GM19043 (cell line): ENCODE data around the gene ZNF460.

Experiments
- ATAC-seq: cut with Tn5 transposase; IDR thresholded peaks from one replicate; pipeline ENCODE4 v1.9.1; 2021; ENCODE audit warnings: low read depth; ENCODE audit not compliant: unreplicated experiment

Gene ZNF460

DNA sequence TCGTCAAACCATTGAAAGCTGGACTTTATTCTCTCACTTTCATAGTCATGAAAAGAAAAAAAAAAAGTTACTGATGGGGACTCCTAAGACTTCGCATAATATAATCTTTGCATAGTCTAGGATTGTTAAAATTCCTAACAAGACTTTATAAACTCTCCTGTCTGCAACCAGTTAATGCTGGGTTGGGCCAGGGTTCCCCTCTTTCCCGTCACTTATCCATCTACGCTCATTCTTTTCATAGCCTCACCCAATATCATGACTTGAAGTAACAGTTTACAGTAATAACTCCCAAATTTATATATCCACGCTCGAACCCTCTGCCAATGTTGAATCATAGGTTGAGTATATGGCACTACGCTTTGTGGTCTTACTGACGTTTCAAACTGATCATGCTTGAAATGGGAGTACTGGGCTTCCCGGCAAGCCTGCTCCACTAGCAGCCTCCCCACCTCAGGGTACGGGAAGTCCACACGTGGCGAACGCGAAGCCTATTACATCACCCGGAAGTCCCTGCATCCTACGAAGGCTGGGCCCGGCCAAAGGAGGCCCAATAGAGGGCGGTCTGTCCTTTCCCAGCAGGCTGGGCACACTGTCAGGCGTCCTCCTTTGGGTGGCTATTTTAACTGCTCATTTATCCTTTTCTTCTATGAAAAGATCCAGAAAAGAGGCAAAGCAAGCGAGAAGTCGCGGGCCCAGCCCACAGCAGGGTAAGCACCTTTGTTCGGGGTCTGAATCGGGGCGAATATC lies 694 bp upstream of the ZNF460 start:
- peak; percentile 65 for ATAC-seq

DNA sequence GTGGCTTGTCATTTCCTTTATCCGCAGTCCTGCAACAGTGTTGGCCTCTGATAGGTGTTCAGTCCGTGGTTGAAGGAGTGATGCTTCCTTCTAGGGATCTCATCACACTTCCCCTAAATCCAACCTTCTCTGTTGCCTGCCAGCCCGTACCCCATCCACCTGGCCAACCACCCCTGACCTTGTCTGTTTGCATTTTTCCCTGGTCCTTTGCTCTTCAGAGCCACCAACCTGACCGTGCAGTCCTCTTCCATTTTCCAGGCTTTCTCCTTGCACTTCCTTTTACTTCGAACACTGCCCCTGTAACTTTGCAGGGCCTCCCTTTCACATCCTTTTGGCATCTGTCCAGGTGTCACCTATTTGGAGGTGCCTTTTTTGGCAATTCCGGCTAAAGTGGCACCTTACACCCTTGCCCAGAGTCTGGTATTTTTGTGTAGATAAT lies 696 bp downstream of the ZNF460 start:
- ATAC-seq: no peak

DNA sequence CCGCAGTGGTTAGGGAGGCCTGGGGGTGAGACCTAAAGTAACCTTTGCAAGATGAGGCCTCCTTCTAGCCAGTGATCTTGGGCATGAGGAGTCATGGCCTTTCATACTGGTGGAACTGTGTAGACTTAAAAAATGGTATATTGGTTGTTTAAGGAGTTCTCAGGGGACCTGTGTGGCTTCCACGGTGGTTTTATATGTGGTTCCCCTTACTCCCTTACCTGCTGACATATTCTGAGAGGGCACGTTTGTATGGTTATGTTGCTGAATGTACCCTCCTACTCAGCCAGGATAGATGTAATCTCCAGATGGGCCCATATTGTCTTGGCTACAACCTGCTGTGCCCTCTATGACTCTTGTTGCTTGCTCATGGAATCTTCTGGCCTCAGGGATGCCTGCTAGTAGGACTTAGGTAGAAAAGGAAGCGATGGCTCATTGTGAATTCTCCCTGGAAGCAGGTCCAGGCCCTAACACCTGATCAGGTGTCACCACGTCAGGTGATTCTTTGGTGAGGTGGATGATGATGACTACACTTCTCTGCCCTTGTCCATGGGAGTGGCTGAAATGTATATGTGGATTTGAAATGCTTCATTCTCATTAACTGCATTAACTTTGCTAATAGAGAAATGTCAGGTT lies 1.8 kb downstream of the ZNF460 start:
- ATAC-seq: no peak

DNA sequence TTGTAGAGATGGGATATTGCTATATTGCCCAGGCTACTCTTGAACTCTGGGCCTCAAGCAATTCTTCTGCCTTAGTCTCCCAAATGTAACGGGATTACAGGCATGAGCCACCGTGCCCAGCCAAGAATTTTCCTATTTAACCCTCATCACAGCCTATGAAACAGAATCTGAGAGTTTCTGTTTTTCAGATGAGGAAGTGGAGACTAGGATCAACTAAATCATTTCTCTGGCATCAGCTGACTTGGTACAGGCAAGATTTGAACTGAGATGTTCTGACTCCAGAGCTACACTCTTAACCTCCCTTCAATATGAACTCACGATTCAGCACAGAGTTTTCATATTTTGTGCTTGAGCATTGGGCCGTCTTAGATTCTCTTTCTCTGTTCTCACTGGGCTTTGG lies 8.1 kb downstream of the ZNF460 start:
- no peak for ATAC-seq

DNA sequence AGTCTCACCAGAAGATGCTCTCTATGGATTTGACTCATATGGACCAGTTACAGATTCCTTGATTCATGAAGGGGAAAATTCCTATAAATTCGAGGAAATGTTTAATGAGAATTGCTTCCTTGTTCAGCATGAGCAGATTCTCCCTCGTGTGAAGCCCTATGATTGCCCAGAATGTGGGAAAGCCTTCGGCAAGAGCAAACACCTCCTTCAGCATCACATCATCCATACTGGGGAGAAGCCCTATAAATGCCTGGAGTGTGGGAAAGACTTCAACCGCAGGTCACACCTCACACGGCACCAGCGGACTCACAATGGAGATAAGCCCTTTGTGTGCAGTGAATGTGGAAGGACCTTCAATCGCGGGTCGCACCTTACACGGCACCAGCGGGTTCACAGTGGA lies 10.7 kb downstream of the ZNF460 start:
- no peak for ATAC-seq

DNA sequence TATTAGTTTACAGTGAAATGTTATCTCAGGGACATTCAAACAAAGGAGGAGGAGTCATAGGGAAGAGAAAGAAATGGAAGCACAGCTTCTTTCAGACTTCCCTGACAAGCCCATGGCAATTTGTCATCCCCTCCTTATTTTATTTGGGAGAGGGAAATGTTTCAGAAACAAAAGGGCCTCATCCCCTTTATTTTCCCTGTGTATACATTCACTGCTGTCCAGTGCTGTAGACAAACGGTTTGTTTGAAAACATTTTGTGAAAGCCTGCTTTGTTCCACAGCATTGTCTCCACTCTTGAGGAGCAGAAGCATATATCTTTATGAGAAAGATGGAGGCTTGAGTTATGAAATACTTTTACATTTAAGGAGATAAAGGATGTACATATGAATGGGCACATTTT lies 12.3 kb downstream of the ZNF460 start:
- ATAC-seq: no peak

DNA sequence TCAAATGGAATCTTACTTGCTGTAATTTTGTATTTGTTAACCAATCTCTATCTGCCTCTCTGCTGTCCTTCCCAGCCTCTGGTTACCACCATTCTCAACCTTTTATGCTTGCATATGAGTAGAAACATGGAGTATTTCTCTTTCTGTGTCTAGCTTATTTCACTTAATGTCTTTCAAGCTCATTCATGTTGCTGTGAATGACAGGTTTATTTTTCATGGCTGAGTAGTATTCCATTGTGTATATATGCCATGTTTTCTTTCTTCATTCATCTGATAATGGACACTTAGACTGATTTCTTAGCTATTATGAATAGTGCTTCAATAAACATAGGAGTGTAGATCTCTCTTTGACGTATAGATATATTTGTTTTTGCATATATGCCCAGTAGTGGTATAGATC lies 13.4 kb downstream of the ZNF460 start:
- no peak for ATAC-seq

DNA sequence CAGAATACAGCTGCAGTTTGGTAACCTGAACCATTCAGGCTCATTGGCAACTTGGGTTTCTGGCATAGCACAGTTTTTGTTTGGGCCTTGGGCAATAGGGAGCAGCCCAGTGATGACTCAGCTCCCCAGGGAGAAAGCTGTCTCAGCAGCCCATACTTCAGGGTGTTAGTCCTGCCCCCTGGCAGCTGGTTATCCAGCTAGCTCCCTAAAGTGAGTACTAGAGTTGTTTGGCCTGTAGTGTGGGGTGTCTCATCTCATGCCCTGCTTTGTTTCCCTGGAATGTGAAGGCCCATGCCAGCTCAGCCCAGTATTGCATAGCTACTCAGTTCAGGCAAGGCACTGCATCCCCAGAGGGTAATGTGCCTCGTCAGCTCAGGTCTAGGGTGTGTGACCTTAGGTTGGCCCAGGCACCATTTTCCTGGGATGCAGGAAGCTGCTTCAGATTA lies 21.8 kb downstream of the ZNF460 start:
- no peak for ATAC-seq

DNA sequence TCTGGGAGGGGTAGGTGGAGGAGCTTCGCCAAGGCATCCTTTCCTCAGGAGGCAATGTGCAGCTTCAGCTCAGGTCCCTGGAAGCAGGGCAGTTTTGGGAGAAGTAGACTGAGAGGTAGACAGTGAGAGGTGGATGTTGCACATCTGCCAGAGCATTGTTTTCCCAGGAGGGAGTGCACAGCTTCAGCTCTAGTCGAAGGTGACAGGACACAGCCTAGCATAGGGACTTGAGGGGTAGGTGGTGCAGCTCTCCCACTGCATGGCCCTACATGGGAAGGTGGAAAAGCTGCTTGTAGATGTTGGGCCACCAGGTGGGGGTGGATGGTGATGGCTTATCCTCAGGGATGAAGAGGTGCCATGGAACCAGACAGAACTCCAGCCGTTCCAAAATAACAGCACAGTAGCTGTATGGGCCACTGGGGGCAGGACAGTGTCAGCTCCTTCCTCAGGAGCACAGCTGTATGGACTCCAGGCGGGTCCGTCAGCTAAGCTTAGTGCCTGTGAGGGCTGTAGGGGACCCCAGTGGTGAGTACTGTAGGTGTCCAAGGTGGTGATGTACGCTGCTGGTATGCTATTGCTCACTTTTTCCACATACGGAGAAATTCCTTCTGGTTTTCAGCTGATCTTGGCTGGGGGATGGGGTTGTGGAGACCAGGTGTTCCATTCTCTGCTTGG lies 22.6 kb downstream of the ZNF460 start:
- no peak for ATAC-seq

DNA sequence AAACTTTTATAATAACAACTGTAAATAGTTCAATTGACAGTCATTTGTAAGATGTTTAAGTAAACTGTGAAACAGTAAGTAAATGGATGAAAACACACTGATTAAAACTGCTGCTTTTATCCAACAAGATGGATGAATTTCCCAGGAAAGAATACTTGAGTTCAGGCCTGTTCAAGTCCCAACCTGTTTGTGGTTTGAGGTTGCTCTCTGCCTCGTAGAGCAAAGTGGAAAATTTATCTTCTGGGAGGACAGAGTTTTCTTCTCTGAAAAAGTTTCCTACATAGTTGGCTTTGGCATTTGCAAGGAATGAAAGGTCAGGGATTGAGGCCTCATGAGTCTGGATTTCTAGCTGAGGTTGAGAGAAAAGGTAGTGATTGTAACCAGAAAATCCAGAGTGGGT lies 24.8 kb downstream of the ZNF460 start:
- no peak for ATAC-seq

DNA sequence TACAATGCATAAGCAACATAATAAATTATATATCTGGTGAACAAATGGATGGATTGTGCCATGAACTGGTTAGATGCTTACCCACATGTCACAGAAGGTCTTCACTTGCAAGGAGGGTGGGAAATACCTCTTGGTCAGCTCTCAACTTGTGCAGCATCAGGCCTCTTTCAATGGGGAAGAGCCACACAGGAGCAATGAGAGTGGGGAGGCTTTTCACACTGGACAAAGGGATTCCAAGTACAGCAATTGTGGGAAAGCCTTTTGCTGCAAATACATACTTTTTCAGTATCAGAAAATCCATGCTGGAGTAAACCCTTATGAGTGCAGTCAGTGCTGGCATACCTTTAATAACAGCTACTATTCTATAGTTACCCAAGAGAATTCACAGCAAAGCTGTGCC lies 28.2 kb downstream of the ZNF460 start:
- ATAC-seq: no peak

DNA sequence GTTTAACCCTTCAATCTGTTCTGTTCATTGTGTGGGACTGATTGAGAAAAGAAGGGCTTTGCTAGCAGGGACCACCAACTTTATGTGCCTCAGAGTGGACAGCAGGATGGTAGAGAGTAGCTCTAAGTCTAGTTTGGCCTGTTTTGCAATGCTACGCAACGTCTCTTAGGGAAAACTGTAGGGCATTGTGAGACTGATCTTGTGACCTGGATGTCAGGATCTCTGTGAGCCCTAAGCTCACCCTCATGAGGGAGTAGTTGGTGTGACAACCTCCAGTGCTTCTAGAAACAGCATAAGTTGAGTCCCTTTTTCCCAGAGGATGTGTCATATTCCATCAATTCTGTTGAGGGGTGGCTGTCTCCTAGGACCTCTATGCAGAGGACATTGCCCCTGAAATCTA lies 30.5 kb downstream of the ZNF460 start:
- ATAC-seq: no peak

DNA sequence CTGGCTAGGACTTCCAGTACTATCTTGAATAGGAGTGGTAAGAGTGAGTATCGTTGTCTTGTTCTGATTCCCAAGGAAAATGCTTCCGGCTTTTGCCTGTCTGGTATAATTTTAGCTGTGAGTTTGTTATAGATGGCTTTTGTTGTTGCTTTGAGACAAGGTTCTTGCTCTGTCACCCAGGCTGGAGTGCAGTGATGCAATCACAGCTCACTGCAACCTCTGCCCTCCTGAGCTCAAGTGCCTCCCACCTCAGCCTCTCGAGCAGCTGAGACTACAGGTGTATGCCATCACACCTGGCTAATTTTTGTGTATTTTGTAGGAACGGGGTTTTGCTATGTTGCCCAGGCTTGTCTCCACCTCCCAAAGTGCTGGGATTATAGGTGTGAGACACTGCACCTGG lies 33.9 kb downstream of the ZNF460 start:
- no peak for ATAC-seq

DNA sequence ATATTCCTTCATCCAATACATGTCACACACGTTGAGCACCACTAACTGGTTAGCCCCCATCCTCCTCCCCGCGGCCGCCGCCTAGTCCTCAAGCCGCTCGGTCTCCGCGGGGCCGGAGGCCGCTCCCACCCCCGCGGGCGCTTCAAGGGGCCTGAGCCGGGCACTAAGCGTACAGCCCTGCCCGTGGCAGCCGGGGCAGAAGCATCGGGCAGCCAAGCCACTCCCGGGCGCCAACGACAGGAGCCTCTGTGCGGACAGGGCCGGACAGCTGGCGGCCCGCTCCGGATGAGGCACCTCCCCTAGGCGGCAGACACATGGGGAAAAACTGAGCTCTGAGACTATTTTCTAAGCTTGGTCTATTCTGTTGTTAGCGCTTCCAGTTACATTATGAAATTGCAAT lies 37.2 kb downstream of the ZNF460 start:
- ATAC-seq: no peak

DNA sequence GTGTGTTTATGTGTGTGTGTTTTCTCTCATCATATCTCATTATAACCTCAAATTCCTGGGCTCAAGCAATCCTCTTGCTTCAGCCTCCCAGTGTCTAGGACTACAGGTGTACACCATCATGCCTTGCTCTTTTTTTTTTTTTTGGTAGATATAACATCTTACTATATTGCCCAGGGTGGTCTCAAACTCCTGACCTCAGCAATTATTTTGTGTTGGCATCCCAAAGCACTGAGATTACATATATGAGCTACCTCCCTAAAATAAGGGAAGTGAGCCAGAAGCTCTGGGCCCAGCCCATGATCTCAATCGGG lies 39.5 kb downstream of the ZNF460 start:
- ATAC-seq: no peak

DNA sequence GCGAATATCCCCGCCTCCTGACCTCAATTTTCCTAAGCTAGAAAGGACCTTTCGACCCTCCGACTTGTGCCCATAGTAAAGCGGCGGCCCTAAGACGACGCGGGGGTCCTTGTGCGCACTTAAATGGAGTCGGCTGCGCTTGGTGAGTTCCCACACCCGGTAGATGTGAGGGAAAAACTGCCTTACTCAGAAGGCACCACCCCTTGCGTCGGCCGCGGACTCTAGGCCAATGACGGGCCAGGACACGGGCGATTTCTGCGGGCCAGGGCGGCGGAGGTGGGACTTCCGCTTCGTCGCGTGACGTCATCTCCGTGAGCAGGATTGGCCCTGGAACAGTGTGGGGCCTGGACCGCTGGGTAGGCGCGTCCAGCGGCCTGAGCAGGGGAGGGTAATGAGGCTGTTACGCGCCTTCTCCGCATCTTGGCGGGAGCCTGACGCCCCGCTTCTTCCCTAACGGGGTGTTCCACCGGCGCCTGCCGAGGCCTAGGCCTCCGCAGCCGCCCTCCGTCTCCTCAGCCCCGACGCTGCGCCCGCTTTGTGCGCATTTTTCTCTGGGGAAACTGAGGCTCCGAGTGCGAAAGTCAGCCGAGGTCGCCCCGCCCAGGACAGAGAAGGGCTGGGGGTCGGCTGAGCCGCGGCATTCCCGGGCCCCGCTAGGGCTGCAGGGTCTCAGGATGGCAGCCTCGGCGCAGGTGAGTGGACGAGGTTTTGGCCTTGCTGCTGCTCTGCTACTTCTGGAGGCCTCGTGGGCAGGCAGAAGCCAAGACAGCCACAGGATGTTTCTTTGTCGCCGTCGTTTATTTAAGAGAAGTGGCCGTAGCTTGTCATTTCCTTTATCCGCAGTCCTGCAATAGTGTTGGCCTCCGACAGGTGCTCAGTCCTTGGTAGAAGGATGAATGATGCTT lies 40.1 kb downstream of the ZNF460 start, which contains the start of gene ZNF543:
TSS of gene ZNF543 (plus strand) at position 293 of the 905 bp plus-strand sequence. CDS start at position 675, 382 bp downstream.
- peak; percentile 97 for ATAC-seq

DNA sequence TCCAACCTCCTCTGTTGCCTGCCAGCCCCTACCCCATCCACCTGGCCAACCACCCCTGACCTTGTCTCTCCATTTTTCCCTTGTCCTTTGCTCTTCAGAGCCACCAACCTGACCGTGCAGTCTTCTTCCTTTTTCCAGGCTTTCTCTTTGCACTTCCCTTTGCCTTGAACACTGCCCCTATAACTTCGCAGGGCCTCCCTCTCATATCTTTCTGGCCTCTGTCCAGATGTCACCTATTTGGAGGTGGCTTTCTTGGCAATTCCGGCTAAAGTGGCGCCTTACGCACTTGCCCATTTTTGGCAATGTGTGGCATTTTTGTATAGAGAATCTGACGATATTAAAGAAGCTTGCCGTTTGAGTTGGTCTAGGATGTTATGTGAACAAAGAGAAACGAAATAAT lies 40.8 kb downstream of the ZNF460 start:
- no peak for ATAC-seq

DNA sequence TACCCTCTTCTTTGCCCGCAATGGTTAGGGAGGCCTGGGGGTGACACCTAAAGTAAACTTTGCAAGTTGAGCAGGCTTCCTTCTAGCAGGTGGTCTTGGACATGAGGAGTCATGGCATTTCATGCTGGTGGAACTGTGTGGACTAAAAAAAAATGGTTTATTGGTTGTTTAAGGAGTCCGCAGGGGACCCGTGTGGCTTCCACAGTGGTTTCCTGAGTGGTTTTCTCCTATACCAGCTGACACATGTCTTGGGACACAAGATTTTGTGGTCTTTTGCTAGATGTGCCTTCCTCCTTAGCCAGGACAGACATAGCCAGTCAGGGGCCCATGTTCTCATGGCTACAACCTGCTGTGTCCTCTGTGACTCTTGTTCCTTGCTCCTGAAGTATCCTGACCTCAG lies 41.5 kb downstream of the ZNF460 start:
- no peak for ATAC-seq

DNA sequence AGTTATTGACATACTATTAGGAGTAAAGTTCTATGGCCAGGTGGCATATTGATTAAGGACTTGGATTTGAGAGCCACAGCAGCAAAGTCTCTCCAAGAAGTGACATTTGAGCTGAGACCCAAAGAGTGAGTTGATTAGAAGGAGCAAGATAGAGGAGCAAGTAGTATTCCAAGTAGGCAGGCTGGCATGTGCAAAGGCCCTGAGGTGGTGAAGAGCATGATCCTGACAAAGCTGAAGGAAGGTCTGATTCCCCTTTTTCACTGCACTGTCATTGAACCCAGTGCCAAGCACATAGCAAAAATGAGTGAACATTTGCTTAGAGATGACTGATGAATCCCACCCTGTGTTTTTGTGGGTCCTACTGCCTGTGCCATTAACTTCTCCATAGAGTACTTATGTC lies 44.7 kb downstream of the ZNF460 start:
- ATAC-seq: no peak

DNA sequence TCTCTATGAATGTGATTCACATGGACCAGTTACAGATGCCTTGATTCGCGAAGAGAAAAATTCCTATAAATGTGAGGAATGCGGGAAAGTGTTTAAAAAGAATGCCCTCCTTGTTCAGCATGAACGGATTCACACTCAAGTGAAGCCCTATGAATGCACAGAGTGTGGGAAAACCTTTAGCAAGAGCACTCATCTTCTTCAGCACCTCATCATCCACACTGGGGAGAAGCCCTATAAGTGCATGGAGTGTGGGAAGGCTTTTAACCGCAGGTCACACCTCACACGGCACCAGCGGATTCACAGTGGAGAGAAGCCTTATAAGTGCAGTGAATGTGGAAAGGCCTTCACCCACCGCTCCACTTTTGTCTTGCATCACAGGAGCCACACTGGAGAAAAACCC lies 47.7 kb downstream of the ZNF460 start:
- no peak for ATAC-seq

DNA sequence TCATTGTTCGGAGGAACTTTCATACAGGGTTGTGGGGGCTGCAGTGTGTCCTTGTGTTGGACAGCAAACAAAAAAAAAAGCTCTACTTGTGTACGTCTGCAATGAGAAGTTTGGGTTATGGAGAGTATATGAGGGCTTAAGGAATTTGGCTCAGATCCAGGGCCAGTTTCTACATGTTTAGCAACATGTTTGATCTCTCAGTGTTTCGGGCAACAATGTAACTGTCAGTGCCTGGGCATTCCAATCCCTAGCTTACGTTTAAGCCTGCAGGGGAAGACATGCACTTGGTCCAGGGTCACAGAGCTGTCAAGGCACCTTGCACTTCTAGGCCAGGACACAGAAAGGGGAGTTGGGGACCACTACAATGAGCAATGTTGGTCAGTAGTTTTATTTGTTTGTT lies 53.9 kb downstream of the ZNF460 start:
- ATAC-seq: no peak
